ENCODE data around the gene LRRC51. TPM values are rescaled to one million over a fixed set of nuclear protein-coding genes. Genes with fewer than 3 reads are reported as not detected.

LRRC51 gene
- total RNA-seq: 6.4 and 8.1 TPM in 2 replicates

GRCh38 chr11:72080326-72081183 is at the start of gene LRRC51, which contains the start of gene NUMA1:
LRRC51 (plus strand) TSS chr11:72080850; CDS start chr11:72089084, 8,234 bp downstream.
NUMA1 (minus strand) TSS chr11:72080542; CDS start chr11:72035943, 44,599 bp downstream.

DNA sequence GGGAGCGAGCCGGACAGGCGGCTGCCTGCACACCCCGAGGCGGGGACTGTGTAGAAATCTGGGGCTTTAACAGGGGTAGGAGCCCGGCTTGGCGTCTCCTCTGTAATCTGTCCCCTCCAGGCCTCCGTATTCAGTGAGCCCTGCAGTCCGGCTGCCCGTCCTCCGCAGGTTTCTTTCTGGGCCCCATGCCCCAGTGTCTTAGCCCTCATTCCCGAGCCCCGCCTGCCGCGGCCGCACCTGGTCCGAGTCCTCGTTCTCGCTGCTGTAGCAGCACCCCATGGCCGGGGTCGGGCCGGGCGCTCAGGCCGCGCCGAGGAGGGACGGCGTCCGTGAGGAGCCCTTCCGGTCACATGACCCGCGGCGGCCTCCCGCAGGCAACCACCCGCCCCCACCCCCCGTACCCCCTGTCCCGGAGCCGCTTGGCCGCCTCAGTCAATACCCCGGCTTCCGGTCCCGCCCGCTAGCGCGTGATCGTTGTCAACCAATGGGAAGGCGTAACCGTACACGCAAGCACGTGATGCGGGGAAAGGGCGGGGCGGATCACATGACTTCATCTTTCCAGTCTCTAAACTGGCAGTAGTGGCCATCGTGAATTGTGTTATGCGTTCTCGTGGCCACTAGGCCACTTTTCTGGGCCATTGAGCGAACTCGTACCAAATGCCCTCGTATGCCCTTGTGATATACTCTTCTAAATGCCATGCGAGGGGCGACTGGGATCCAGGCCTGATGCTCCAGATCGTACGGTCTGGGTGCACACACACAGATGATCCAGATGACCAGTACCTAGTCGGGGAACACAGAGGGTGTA is 22.5 kb downstream of the LRRC51 start, which contains the start of gene LAMTOR1:
Gene LAMTOR1 (minus strand): TSS at position 352 of the 808 bp plus-strand sequence. CDS start 73 bp downstream, at position 279.

DNA sequence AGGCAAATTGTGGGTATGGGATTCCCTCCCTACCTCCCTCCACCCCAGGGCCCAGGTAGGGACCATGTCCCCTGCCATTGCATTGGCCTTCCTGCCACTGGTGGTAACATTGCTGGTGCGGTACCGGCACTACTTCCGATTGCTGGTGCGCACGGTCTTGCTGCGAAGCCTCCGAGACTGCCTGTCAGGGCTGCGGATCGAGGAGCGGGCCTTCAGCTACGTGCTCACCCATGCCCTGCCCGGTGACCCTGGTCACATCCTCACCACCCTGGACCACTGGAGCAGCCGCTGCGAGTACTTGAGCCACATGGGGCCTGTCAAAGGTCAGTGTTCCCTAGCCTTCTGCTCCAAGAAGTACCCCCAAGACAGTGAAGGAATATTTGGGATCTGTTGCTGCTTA is 25.2 kb downstream of the LRRC51 start, which contains the start of gene TOMT:
Gene TOMT (plus strand): TSS at position 37 of the 400 bp plus-strand sequence. CDS start 28 bp downstream, at position 65.

DNA sequence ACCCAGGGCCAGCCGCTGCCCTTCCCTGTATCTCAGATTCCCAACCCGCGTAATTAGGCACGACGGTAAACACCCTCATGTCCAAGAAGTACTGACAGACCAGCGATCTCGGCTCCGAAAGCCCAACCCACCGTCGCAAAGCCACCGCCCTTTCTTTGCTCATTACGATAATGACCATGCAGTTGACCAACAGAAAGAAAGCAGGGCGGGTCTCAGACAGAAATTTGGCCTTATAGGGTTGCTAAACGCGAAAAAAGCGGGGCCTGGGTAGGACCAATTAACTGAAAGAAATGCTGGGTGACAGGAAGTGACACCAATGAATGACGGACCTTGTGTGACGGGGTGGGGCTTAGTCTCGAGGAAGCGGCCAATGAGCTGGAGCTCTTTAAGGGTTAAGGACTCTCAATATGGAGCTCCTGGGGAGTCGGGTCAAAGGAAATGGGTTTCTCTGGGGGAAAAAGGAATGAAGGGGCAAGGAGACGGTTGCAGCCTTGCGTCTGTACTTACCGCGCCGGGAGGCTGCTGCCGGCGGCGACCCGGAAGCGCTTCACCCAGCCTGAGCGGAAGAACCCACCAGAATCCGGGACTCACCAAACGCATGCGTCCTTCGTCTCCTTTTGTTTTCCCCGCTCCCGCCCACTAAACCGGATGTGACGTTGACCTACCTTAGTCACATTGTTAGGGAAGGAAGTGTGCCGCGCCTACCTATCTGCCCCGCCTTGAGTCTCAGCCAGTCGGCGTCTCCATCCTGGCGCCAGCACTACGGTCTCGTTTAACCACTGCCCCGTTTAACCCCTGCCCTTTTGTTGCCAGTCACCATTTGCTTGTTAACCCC is 31.7 kb downstream of the LRRC51 start, which contains the start of gene ANAPC15:
Gene ANAPC15 (minus strand): TSS at position 553 of the 835 bp plus-strand sequence. CDS start 1,419 bp downstream, outside the sequence.

GRCh38 chr11:72135473-72135872 is 54.8 kb downstream of the LRRC51 start, which contains the start of gene FOLR3:
FOLR3 (plus strand) TSS chr11:72135725; CDS start chr11:72135953, 228 bp downstream.

Other genes with a start within 250 kb of the LRRC51 start
- not detected in 2 replicates for gene DEFB108B, start 247.7 kb upstream of the LRRC51 start, total RNA-seq
- not detected in 2 replicates for gene DEFB131B, start 202.4 kb upstream of the LRRC51 start, total RNA-seq
- 6.1 and 13.7 TPM in 2 replicates for gene XNDC1N, start 152.3 kb upstream of the LRRC51 start, total RNA-seq
- 38.7 and 42.0 TPM in 2 replicates for gene RNF121, start 151.8 kb upstream of the LRRC51 start, total RNA-seq
- gene IL18BP, start 81.9 kb upstream of the LRRC51 start, total RNA-seq: 2.8 and 3.8 TPM in 2 replicates
- gene NUMA1, start 308 bp upstream of the LRRC51 start, total RNA-seq: 184 and 259 TPM in 2 replicates
- 97.3 and 114 TPM in 2 replicates for gene LAMTOR1, start 22.4 kb downstream of the LRRC51 start, total RNA-seq
- gene TOMT, start 25.1 kb downstream of the LRRC51 start, total RNA-seq: 0.17 TPM in 1 of 2 replicates, not detected in the other
- gene ANAPC15, start 31.8 kb downstream of the LRRC51 start, total RNA-seq: 19.2 and 33.0 TPM in 2 replicates
- gene FOLR3, start 54.9 kb downstream of the LRRC51 start, total RNA-seq: 1.3 and 1.8 TPM in 2 replicates
- gene FOLR1, start 111.3 kb downstream of the LRRC51 start, total RNA-seq: 0.33 TPM in 1 of 2 replicates, not detected in the other
- not detected in 2 replicates for gene FOLR2, start 135.9 kb downstream of the LRRC51 start, total RNA-seq
- gene INPPL1, start 143.9 kb downstream of the LRRC51 start, total RNA-seq: 52.9 and 112 TPM in 2 replicates
- gene PHOX2A, start 163.3 kb downstream of the LRRC51 start, total RNA-seq: not detected in 2 replicates